K562 (cell line): Measurements from ENCODE around the gene GXYLT2. TPM values are rescaled to one million over a fixed set of nuclear protein-coding genes. Genes with fewer than 3 reads are reported as not detected.

Experiments used
- CBX1 ChIP-seq: sonication (generic); IDR thresholded peaks from 2 replicates; pipeline ENCODE4 v1.6.1; 2016; ENCODE audit warnings: antibody characterized with exemption, low read depth, mild to moderate bottlenecking
- DMBX1 ChIP-seq: fragments of 250-450 bp; sonication (Bioruptor Pico); IDR thresholded peaks from 2 replicates; pipeline ENCODE4 v1.8.0; 2022; ENCODE audit warnings: inconsistent platforms, mild to moderate bottlenecking, moderate library complexity, borderline replicate concordance
- ELF1 ChIP-seq: fragments of 200-800 bp; sonication (Bioruptor generic); IDR thresholded peaks from 2 replicates; pipeline ENCODE4 v1.6.1; 2016; ENCODE audit warnings: missing genetic modification characterization, missing compliant biosample characterization
- FIP1L1 ChIP-seq: fragments of 200-400 bp; formaldehyde crosslinking; IDR thresholded peaks from 2 replicates; pipeline ENCODE4 v1.6.1; 2018; ENCODE audit warnings: mild to moderate bottlenecking, low read depth, low read length; ENCODE audit not compliant: poor library complexity, severe bottlenecking
- FOXP1 ChIP-seq: sonication (generic); formaldehyde crosslinking; IDR thresholded peaks from 2 replicates; pipeline ENCODE4 v1.8.0; 2022; ENCODE audit warnings: mild to moderate bottlenecking, missing genetic modification reagents
- HNRNPH1 ChIP-seq: fragments of 200-400 bp; formaldehyde crosslinking; optimal IDR thresholded peaks from 2 replicates; pipeline ENCODE3; 2017; ENCODE audit warnings: low read depth, mild to moderate bottlenecking, low read length, moderate library complexity
- KAT2B ChIP-seq: IDR thresholded peaks from one replicate; pipeline ENCODE4 v1.6.1; 2012; ENCODE audit warnings: low read depth, mild to moderate bottlenecking, control low read depth, inconsistent platforms, low read length, moderate library complexity
- MYBL2 ChIP-seq, 2 experiments: fragments of 450-650 bp in 1 of 2; sonication (generic) in 1 of 2; formaldehyde crosslinking in 1 of 2; IDR thresholded peaks; 2 replicates each; pipeline versions ENCODE4 v1.6.1 to v1.8.1; 2017 to 2022; ENCODE audit warnings: borderline replicate concordance in 1 of 2, inconsistent platforms in 1 of 2, low read depth in 1 of 2, mild to moderate bottlenecking in 1 of 2, missing genetic modification reagents in 1 of 2, moderate library complexity in 1 of 2
- NFIC ChIP-seq: fragments of 450-650 bp; IDR thresholded peaks from 2 replicates; pipeline ENCODE4 v1.6.1; 2017; ENCODE audit warnings: mild to moderate bottlenecking, inconsistent platforms
- NR4A1 ChIP-seq, 2 experiments: fragments of 250-450 bp in 1 of 2; fragments of 450-650 bp in 1 of 2; sonication (Bioruptor Pico) in 1 of 2; IDR thresholded peaks; 2 replicates each; pipeline versions ENCODE4 v1.4.0 to v1.6.1; 2016 to 2020; ENCODE audit warnings: mild to moderate bottlenecking in 2 of 2, missing compliant biosample characterization in 1 of 2, missing genetic modification characterization in 1 of 2, moderate library complexity in 1 of 2
- PRPF4 ChIP-seq: fragments of 200-400 bp; formaldehyde crosslinking; IDR thresholded peaks from one replicate; pipeline ENCODE4 v1.6.1; 2017; ENCODE audit warnings: low read length, low read depth, mild to moderate bottlenecking; ENCODE audit not compliant: insufficient read depth, poor library complexity, severe bottlenecking
- RB1 ChIP-seq: fragments of 450-650 bp; IDR thresholded peaks from 2 replicates; pipeline ENCODE4 v1.6.1; 2017; ENCODE audit warnings: low read depth, mild to moderate bottlenecking
- RNF2 ChIP-seq: sonication (generic); IDR thresholded peaks from 2 replicates; pipeline ENCODE4 v1.6.1; 2016
- SREBF1 ChIP-seq: fragments of 150-350 bp; IDR thresholded peaks from 2 replicates; pipeline ENCODE4 v1.6.1; 2014; ENCODE audit warnings: antibody characterized with exemption, low read depth, low read length, borderline replicate concordance
- ZNF121 ChIP-seq: sonication (generic); formaldehyde crosslinking; conservative IDR thresholded peaks from 2 replicates; pipeline ENCODE4 v1.8.0; 2022; ENCODE audit warnings: missing genetic modification reagents
- ZNF174 ChIP-seq: fragments of 250-450 bp; sonication (Bioruptor Pico); IDR thresholded peaks from 2 replicates; pipeline ENCODE4 v1.4.0; 2020; ENCODE audit warnings: mild to moderate bottlenecking
- ZNF212 ChIP-seq: fragments of 450-650 bp; formaldehyde crosslinking; IDR thresholded peaks from 2 replicates; pipeline ENCODE4 v1.4.0; 2020; ENCODE audit warnings: mild to moderate bottlenecking
- polyA plus RNA-seq, 8 experiments: library from polyadenylated mRNA; depleted of rRNA in 4 of 8; stranded (reverse) in 5 of 8; unstranded in 3 of 8; fragments of >200 nt; fragmentation: Nextera tagmentation in 2 of 8; fragmentation: Illumina TruSeq in 1 of 8; extraction: Ambion mirVana in 2 of 8; extraction: Trizol in 1 of 8; gene quantifications; 2 replicates each; pipeline versions ENCODE4 v1.2.1 to v1.2.3, GENCODE V29; 2011 to 2014; ENCODE audit warnings: inconsistent platforms in 1 of 8, missing spikeins in 1 of 8
- total RNA-seq, 7 experiments: library from RNA; depleted of rRNA in 6 of 7; stranded (reverse); fragments of >200 nt in 6 of 7; fragmentation: Illumina TruSeq in 2 of 7; extraction: Trizol in 2 of 7; gene quantifications; 2 replicates each; pipeline versions ENCODE4 v1.2.1 to v1.2.3, GENCODE V29; 2011 to 2021; ENCODE audit warnings: low replicate concordance in 1 of 7
- TF ChIP-seq, protein P1 (sequence below): sonication (generic); formaldehyde crosslinking; IDR thresholded peaks from 2 replicates; pipeline ENCODE4 v1.8.0; 2022; ENCODE audit warnings: mild to moderate bottlenecking, missing genetic modification reagents, borderline replicate concordance
- TF ChIP-seq, protein P2 (sequence below): fragments of 250-450 bp; sonication (Bioruptor Pico); IDR thresholded peaks from 2 replicates; pipeline ENCODE4 v1.5.0; 2021
- TF ChIP-seq, protein P3 (sequence below), 3 experiments: IDR thresholded peaks in 2 of 3; conservative IDR thresholded peaks in 1 of 3; 2 replicates each; pipeline ENCODE4 v1.5.1; 2011 to 2012; ENCODE audit warnings: low read length in 3 of 3, mild to moderate bottlenecking in 3 of 3, control low read depth in 2 of 3, improper control_type of control experiment in 1 of 3, inconsistent platforms in 1 of 3, low read depth in 1 of 3, mixed read lengths in 1 of 3, moderate library complexity in 1 of 3; ENCODE audit not compliant: insufficient read depth in 2 of 3
- TF ChIP-seq, protein P4 (sequence below): fragments of 450-650 bp; IDR thresholded peaks from 2 replicates; pipeline ENCODE4 v1.6.1; 2016; ENCODE audit warnings: missing biosample characterization, missing genetic modification characterization

Gene GXYLT2
- total and polyA plus RNA-seq, 9 of the 15 experiments (the other 6 are each of a cell fraction or from before 2014, with no cell fraction given): 0.71 to 6.0 (median 3.3) TPM

DNA sequence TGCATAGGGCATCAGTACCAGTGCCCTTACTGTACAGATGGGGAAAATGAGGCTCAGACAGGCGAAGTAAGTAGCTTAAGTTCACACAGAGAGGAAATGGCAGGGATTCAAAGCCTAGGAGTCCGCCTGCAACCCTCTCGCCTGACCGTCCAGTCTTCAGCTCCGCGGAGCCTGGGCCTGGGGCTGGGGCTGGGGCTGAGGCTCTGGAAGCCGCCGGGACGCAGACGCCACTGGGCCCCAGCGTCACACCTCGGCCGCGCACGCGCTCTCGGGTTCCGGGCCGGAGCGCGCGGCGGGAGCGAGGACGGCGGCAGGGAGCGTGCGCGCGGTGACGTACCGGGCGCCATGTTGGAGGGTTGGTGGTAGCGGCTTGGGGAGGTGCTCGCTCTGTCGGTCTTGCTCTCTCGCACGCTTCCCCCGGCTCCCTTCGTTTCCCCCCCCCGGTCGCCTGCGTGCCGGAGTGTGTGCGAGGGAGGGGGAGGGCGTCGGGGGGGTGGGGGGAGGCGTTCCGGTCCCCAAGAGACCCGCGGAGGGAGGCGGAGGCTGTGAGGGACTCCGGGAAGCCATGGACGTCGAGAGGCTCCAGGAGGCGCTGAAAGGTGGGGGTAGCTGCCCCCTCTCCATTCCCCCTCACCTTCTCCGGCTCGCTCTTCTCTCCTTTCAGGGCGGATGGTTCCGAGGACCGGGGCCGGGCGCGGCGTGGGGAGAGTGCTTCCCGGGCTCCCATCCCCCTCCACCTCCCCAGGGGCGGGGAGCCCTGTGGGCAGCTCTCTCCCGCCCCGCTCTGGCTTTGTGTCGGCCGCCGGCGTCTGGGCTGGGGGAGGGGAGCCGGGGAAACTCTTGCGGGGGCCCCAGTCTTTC is 108.9 kb downstream of the GXYLT2 start, which contains the start of gene PPP4R2 (continued):
- TF ChIP-seq RNF2 (no peak), KAT2B (no peak), HNRNPH1 (no peak), CBX1 (no peak), DMBX1 (CRISPR knock-in tag) (peak; percentile 24; the same call in 1 of the 2 replicates), SREBF1 (no peak), ZNF174 (CRISPR knock-in tag) (no peak), ZNF212 (CRISPR knock-in tag) (no peak), FIP1L1 (peak; percentile 53), ZNF121 (CRISPR knock-in tag) (no peak), FOXP1 (CRISPR knock-in tag) (no peak), PRPF4 (peak; percentile 87), ELF1 (no peak), NR4A1 (CRISPR knock-in tag; IDR thresholded peaks at IDR 0.05) (no peak), NR4A1 (tag; IDR thresholded peaks at IDR 0.05) (no peak), NFIC (no peak; the same call in 1 of the 2 replicates), MYBL2 (IDR thresholded peaks at IDR 0.05; ENCODE audit: low read depth) (no peak), MYBL2 (CRISPR knock-in tag; IDR thresholded peaks at IDR 0.05; ENCODE audit: borderline replicate concordance) (no peak), RB1 (peak; percentile 62; the same call in 1 of the 2 replicates)
- TF ChIP-seq, protein P1, sequence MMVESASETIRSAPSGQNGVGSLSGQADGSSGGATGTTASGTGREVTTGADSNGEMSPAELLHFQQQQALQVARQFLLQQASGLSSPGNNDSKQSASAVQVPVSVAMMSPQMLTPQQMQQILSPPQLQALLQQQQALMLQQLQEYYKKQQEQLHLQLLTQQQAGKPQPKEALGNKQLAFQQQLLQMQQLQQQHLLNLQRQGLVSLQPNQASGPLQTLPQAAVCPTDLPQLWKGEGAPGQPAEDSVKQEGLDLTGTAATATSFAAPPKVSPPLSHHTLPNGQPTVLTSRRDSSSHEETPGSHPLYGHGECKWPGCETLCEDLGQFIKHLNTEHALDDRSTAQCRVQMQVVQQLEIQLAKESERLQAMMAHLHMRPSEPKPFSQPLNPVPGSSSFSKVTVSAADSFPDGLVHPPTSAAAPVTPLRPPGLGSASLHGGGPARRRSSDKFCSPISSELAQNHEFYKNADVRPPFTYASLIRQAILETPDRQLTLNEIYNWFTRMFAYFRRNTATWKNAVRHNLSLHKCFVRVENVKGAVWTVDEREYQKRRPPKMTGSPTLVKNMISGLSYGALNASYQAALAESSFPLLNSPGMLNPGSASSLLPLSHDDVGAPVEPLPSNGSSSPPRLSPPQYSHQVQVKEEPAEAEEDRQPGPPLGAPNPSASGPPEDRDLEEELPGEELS (CRISPR knock-in tag): no peak
- TF ChIP-seq, protein P2, sequence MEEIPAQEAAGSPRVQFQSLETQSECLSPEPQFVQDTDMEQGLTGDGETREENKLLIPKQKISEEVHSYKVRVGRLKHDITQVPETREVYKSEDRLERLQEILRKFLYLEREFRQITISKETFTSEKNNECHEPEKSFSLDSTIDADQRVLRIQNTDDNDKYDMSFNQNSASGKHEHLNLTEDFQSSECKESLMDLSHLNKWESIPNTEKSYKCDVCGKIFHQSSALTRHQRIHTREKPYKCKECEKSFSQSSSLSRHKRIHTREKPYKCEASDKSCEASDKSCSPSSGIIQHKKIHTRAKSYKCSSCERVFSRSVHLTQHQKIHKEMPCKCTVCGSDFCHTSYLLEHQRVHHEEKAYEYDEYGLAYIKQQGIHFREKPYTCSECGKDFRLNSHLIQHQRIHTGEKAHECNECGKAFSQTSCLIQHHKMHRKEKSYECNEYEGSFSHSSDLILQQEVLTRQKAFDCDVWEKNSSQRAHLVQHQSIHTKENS: no peak
- TF ChIP-seq, protein P3, sequence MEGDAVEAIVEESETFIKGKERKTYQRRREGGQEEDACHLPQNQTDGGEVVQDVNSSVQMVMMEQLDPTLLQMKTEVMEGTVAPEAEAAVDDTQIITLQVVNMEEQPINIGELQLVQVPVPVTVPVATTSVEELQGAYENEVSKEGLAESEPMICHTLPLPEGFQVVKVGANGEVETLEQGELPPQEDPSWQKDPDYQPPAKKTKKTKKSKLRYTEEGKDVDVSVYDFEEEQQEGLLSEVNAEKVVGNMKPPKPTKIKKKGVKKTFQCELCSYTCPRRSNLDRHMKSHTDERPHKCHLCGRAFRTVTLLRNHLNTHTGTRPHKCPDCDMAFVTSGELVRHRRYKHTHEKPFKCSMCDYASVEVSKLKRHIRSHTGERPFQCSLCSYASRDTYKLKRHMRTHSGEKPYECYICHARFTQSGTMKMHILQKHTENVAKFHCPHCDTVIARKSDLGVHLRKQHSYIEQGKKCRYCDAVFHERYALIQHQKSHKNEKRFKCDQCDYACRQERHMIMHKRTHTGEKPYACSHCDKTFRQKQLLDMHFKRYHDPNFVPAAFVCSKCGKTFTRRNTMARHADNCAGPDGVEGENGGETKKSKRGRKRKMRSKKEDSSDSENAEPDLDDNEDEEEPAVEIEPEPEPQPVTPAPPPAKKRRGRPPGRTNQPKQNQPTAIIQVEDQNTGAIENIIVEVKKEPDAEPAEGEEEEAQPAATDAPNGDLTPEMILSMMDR (IDR thresholded peaks at IDR 0.05 in 2 of 3, conservative IDR thresholded peaks at IDR 0.05 in 1 of 3; ENCODE audit: insufficient read depth in 2 of 3, low read depth in 1 of 3, low read length in 3 of 3): no peak
- TF ChIP-seq, protein P4, sequence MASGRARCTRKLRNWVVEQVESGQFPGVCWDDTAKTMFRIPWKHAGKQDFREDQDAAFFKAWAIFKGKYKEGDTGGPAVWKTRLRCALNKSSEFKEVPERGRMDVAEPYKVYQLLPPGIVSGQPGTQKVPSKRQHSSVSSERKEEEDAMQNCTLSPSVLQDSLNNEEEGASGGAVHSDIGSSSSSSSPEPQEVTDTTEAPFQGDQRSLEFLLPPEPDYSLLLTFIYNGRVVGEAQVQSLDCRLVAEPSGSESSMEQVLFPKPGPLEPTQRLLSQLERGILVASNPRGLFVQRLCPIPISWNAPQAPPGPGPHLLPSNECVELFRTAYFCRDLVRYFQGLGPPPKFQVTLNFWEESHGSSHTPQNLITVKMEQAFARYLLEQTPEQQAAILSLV (tag): no peak
